Kidney epithelial cell (primary cell): ENCODE data around the gene RCSD1. TPM values are rescaled to one million over a fixed set of nuclear protein-coding genes. Genes with fewer than 3 reads are reported as not detected.
"Not testable (repeated sequence)": the region's sequence is repeated elsewhere in the genome, so short reads cannot be mapped to it uniquely, and the experiment has no call there.

ENCODE experiments used
- DNase-seq: peaks from one replicate; pipeline ENCODE4 v3.0.0-alpha.2; 2010; ENCODE audit warnings: low read depth
- H3K27me3 ChIP-seq: 2 replicates; pipeline ENCODE4 v1.6.0; 2011; ENCODE audit warnings: low read length; ENCODE audit not compliant: control insufficient read depth, insufficient read depth
- H3K36me3 ChIP-seq: 2 replicates; pipeline ENCODE4 v1.5.1; 2011; ENCODE audit warnings: low read length; ENCODE audit not compliant: control insufficient read depth, insufficient read depth
- H3K4me3 ChIP-seq: 2 replicates; pipeline ENCODE4 v1.5.1; 2011; ENCODE audit warnings: low read depth, mild to moderate bottlenecking, control low read depth, low read length
- total RNA-seq: library from RNA; depleted of rRNA; stranded (reverse); fragments of >200 nt; gene quantifications from 2 replicates; pipeline ENCODE4 v1.2.3, GENCODE V29; 2015
- TF ChIP-seq, protein P1 (sequence below): IDR thresholded peaks from 2 replicates; pipeline ENCODE4 v1.5.1; 2011; ENCODE audit warnings: mild to moderate bottlenecking, moderate library complexity, low read length, control low read depth, inconsistent platforms; ENCODE audit not compliant: insufficient read depth, poor library complexity, severe bottlenecking

Gene RCSD1
- total RNA-seq, 1 donor from 2014 or later: 0.21 TPM

DNA sequence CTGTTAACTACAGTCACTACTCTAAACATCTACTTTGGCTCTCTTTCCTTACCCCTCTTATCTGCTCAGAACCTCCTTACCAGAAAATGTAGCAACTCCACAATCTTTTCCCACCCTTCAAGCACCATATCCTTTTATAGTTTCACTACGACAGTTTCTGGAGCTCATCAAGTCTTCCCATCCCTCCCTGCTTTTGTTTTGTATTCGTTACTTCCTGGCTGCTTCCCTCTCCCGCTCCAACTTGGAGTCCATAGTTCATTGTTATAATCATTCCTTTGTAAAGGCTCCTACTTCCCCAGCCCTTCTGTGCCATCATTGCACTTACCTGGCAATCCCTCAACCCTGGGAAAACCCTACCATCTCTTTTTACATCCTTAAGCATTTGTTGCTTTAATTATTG lies 109.7 kb downstream of the RCSD1 start:
- Histone ChIP-seq H3K4me3 (no peak overlapping the region), H3K27me3 (no peaks in the 10 kb centered on the region), H3K36me3 (no peaks in the 10 kb centered on the region)
- TF ChIP-seq, protein P1, sequence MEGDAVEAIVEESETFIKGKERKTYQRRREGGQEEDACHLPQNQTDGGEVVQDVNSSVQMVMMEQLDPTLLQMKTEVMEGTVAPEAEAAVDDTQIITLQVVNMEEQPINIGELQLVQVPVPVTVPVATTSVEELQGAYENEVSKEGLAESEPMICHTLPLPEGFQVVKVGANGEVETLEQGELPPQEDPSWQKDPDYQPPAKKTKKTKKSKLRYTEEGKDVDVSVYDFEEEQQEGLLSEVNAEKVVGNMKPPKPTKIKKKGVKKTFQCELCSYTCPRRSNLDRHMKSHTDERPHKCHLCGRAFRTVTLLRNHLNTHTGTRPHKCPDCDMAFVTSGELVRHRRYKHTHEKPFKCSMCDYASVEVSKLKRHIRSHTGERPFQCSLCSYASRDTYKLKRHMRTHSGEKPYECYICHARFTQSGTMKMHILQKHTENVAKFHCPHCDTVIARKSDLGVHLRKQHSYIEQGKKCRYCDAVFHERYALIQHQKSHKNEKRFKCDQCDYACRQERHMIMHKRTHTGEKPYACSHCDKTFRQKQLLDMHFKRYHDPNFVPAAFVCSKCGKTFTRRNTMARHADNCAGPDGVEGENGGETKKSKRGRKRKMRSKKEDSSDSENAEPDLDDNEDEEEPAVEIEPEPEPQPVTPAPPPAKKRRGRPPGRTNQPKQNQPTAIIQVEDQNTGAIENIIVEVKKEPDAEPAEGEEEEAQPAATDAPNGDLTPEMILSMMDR: no peak
- DNase-seq: no peak

DNA sequence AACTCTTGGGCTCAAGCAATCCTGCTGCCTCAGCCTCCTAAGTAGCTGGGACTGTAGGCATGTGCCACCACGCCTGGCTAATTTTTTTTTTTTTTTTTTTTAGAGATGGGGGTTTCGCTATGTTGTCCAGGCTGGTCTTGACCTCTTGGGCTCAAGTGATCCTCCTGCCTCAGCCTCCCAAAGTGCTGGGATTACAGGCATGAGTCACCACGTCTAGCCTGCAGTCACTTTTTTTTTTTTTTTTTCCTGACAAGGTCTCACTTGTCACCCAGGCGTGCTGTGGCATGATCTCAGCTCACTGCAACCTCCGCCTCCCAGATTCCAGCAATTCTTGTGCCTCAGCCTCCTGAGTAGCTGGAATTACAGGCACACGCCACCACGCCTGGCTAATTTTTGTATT lies 111.1 kb downstream of the RCSD1 start:
- not testable (repeated sequence) for H3K4me3 ChIP-seq, H3K27me3 ChIP-seq, H3K36me3 ChIP-seq, DNase-seq

DNA sequence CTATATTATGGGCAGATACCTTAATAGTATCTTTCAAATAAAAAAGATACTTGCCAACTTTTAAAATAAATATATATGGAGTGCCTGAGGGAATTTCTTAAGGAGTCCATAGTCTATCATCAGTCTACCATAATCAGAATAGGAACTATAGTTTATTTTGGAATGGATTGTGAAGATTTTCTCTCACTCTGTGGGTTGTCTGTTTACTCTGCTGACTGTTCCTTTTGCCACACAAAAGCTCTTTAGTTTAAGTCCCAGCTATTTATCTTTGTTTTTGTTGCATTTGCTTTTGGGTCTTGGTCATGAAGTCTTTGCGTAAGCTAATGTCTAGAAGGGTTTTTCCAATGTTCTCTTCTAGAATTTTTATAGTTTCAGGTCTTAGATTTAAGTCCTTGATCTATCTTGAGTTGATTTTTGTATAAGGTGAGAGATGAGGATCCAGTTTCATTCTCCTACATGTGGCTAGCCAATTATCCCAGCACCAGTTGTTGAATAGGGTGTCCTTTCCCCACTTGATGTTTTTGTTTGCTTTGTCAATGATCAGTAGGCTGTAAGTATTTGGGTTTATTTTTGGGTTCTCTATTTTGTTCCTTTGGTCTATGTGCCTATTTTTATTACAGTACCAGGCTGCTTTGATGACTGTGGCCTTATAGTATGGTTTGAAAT lies 112.5 kb downstream of the RCSD1 start:
- not testable (repeated sequence) for H3K27me3 ChIP-seq, H3K4me3 ChIP-seq, DNase-seq, H3K36me3 ChIP-seq

DNA sequence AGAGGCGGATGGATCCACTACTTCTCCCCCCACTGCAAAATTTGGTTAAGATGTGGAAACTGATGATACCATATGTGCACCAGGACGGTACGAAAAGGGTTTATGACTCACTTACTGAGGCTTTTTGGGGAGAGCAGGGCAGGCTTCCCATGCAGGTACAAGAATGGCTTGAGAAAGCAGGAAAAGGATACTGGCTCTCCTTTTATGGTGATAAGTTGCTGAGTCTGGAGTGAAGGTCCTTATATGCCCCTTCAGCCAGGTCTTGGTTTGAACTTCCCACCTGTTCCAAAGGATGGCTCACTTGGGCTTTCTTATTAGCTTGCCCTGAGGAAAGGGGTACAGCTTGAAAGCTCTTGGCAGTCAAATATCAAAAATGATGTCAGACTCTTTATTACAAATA lies 114.9 kb downstream of the RCSD1 start:
- no peak overlapping the region for H3K4me3 ChIP-seq
- no peaks in the 10 kb centered on the region for H3K27me3 ChIP-seq
- TF ChIP-seq, protein P1: no peak
- no peaks in the 10 kb centered on the region for H3K36me3 ChIP-seq
- no peak for DNase-seq

DNA sequence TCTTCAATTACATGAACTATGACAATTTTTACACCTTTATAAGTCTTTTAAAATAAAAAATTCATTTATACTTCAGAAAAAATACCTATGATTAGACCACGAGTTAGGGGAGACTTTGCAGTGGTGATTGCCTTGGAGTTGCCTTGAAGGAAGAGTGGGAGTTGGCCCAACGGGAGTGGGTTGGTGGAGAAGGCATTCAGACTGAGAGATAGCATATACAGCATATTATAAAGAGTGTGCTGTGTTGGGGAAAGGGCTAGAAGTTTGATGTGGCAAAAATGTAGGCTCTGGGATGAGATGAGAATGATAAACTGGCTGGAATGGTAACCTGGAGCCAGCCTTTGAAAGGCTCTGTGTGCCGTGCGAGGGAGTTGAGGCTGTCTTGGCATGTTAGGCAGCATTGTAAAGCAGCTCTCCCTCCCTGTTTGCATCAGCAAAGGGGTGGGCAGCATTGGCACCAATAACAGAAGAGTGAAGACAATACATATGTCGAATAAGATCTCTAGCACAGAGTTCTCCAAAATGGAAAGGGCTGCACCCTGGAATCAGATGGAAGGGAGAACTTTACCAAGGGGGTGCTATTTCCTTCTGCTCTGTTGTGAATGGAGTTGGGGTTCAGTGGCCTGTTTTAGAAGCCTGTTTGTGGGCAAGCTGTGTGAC lies 116.1 kb downstream of the RCSD1 start:
- DNase-seq: no peak
- H3K36me3 ChIP-seq: no peaks in the 10 kb centered on the region
- no peaks in the 10 kb centered on the region for H3K27me3 ChIP-seq
- H3K4me3 ChIP-seq: no peak overlapping the region
- TF ChIP-seq, protein P1: no peak

DNA sequence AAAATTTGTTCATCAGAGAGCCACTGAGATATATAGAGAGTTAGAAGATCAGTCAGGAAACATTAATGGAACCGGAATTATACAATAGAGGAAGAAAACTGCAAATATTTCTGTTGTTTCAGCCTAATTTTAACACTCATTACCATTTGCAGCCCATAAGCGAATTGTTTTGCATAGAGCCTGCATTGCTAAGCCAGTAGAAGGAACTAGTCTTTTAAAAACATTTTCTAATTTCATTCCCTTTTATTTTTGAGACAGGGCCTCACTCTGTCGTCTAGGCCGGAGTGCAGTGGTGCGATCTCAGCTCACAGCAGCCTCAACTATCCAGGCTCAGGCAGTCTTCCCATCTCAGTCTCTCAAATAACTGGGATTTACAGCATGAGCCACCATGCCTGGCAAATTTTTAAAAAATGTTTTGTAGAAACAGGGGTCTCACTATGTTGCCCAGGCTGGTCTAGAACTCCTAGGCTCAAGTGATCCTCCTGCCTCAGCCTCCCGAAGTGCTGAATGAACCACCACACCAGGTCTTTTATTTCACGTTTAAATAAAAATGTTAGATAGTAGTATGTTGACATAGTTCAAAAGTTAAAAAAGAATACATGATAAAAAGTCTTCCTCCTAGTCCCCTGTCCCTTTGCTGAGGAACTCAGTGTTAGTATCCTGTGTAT lies 117.1 kb downstream of the RCSD1 start:
- TF ChIP-seq, protein P1: no peak
- H3K4me3 ChIP-seq: no peak overlapping the region
- no peaks in the 10 kb centered on the region for H3K27me3 ChIP-seq
- no peak for DNase-seq
- no peaks in the 10 kb centered on the region for H3K36me3 ChIP-seq
